HG03139 (cell line): Measurements from ENCODE around the gene MAD2L2.

Experiments used
- ATAC-seq: cut with Tn5 transposase; IDR thresholded peaks from one replicate; pipeline ENCODE4 v1.9.1; 2021; ENCODE audit not compliant: unreplicated experiment

MAD2L2 gene

DNA sequence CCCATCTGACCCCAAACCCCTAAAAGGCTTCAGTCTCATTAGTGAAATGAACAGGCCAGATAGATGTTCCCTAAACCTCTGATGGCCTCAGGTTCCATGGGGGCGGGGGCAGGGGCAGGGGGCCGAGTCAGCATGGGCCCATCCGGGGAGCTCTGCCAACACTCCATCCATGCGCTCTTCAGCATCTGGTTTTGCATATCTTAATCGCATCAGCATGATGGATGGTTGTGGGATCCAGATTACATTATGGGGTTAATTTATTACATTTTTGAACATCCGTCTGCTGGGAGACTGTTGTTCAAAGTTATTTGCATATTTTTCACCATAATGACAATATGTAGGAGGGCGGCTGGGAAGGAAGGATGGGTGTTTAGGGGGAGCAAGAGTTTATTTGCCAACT lies 3.1 kb upstream of the MAD2L2 start:
- ATAC-seq, result no peak

DNA sequence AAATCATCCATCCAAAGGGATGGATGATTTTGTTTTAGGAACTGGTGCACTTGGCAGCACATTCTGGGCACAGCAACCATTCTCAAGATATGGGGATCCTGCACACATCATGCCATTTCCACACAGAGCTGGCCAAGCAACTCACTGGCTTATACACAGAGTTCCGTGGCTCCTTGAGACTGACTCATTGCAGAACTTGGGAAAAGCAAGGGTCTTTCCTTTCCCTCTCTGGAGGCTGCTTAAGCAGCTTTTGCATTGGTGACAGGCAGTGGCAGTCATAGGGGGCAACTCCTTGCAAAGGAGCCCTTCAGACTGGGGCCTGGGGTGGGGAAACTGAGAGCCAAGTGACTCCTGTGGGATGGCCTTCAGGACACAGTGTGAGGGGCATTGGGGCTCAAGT lies 1.9 kb upstream of the MAD2L2 start:
- no peak for ATAC-seq

DNA sequence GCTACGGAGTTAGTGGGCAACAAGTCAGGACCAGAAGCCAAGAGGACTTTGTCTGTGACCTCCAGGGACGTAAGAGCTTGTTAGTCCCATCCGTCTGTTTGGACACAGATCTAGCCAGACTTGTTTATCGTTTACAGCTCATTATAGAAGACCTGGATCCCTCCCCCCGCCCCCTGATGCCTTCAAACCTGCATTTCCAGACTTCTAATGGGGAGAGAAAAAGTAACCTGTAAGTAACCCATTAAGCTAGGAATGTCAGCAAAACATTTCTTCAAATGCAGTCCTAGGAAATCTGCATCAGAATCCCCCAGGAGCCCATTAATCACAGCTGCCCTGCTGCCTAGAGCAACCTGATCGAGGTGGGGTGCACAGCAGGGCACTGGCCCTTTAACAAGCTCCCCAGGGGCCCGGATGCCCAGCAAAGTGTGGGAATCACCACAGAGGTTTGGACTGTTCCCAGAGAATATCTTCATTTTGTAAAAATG lies 1.4 kb upstream of the MAD2L2 start:
- ATAC-seq, result no peak

DNA sequence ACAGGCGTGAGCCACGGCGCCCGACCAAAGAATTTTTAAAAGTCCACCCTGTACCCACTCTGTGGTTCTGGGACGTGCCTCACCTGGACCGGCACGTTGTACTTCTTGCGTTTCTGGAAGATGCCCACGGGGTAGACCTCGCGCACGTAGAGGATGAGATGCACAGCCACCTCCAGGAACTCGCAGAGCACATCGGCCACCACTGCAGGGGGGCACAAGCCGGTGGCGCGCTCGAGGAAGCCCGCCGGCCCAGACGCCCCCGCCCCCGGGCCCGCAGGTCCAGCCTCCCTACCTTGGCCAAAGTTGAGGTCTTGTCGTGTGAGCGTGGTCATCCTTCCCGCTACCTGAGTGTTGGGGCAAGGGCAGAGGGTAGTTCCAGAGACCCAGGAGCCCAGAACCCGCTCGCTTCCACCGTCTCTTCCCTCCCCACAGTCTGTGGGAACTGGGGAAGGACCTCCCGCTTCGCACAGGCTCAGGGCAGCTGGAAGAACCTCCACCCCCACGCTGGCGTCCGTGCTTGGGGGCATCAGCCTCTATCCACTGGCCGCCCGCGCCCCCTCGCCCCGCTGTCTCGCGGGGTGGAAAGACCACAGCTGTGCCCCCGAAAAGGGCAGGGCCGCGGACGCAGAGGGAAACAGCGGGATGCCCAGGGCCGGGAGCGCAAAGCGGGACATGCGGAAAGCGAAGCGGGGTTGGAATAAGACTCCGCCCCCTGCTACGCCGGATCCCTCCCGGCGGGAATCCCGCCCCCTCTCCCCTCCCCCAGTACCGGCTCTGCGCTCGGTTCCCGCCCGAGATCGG lies 478 bp downstream of the MAD2L2 start:
- ATAC-seq, result peak; percentile 16

DNA sequence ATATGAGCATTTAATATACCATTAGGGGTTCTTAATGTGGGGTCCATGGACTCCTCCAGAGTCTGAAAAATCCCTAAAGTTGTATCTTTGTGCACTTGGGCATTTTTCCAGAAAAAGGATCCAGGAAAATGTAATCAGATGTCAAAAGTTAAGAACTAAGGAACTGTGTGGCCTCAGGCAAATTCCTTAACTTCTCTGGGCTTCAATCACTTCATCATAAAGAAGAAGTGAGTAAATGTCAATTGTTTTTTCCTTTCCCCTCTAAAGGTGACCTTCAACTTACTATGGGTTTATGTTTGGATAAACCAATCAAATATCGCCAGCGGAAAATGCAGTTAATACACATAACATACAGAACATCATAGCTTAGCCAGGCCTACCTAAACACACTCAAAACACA lies 2.5 kb downstream of the MAD2L2 start:
- no peak for ATAC-seq

DNA sequence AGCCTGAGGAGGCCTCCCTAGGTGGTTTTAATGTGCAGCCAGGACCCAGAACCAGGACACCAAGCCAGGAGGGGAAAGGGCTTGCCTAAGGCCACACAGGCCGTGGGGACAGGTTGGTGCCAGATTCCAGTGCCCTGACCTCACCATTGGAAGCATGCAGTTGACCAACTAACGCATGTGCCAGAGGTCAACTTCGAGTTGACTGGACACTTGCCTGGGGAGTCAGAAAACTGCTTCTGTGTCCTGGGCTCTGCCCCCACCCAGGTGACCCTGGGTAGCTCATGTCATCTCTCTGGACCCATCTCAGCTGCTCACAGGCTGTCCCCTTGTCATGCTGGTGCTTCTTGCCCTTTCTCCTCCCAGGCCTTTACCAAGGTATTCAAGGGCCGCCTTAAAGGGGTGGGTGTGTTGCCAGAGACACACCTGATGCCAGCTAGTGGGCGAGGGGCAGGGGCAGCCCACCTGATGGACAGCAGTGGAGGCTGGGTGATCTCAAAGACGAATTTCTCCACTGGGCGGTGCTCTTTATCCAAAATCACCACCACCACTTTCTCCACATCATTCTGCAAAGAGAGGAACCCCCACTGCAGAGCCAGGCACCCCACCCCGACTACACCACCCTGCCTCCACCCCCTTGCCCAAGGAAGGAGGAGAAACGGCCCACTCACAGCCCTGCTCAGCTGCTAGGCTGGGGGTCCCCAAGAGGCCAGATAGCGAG lies 4.4 kb downstream of the MAD2L2 start:
- ATAC-seq, result no peak

DNA sequence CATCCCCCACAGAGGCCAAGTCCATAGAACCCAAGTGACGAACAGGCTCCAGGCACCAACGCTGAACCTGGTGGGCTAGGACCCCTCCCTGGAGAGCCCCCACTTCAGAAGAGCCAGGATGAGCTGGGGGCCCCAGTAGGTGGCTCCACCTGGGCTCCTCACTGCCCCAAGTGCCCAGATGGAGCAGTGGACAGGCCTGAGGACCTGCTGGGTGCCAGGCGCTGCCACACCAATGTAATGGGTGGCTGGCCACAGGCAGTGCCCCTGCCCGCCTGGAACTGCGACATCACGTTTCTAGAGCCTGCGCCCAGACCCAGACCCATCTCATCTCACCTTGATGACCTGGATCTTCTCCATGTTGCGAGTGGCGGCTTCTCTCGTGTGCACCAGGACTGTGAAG lies 5.6 kb downstream of the MAD2L2 start:
- ATAC-seq, result no peak

DNA sequence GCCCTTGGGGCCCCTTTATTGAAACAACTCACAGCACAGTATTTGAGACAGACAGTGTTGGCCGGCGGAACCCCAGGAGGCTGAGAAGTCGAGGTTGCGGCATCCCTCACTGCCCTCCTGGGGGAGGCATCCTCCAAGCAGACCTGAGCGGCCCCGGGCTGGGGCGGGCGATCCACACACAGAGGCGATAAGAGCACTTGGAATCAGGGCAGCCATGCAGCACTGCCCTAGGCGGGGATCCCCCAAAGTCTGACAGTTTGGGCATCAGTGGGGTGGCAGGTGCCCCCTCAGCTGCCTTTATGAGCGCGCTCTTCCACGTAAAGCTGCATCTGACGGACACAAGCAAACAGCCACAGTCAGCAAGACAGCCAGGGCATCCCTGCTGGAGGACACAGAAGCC lies 6.5 kb downstream of the MAD2L2 start:
- ATAC-seq, result no peak

DNA sequence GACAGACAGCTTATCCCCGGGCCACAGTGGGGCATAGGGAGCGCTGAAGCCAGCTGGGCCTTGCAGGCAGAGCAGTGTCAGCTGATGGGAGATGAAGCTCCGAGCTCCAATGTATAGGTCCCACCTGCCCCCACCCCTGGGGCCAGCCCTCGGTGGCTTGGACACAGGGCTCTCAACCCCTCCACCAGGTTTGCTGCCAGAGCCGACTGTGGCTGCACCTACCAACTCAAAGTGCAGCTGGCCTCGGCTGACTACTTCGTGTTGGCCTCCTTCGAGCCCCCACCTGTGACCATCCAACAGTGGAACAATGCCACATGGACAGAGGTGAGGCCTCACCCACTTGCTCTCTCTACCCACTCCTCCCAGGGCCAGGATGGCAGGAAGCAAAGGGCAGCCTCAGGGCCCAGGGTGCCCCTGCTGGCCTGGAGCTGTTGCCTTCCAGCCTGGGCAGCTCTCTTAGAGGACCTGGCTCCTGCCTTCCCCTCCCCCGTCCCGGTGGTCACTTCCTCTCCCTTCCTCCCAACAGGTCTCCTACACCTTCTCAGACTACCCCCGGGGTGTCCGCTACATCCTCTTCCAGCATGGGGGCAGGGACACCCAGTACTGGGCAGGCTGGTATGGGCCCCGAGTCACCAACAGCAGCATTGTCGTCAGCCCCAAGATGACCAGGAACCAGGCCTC lies 7.7 kb downstream of the MAD2L2 start:
- no peak for ATAC-seq

DNA sequence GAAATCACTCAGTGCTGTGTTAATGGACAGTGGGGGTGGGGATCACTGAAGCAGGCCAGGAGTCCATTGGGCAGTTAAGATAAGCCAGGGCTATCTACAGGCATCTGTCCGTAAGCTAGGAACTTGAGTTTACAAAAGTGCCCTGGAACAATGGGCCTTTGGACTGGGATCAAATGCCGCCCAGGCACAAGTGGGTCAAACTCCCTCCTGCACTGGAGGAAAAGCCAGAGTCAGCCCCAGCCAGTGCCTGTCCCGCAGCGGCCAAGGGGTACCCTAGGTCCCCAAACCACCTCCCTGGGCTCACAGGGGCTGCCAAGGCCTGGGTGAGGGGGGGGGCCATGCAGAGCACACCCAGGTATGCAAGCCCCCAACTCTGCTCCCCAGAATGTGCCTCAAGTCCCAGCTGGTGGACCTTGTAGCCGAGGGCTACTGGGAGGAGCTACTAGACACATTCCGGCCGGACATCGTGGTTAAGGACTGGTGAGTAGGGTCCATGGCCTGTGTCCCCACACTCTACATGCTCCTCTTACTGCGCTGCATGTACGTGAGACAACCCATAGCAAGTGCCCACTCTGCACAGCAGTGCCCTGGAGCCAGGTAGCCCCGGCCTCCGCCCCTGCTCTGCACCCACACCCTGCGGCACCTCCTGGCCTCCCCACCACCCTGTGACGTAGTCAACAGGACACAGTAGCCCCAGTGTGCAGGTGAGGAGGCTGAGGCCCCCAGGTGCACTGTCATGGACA lies 9.2 kb downstream of the MAD2L2 start:
- no peak for ATAC-seq

- no peak for ATAC-seq
These were observed 9.8 kb downstream of the MAD2L2 start for GRCh38 chr1:11671205-11671543.

DNA sequence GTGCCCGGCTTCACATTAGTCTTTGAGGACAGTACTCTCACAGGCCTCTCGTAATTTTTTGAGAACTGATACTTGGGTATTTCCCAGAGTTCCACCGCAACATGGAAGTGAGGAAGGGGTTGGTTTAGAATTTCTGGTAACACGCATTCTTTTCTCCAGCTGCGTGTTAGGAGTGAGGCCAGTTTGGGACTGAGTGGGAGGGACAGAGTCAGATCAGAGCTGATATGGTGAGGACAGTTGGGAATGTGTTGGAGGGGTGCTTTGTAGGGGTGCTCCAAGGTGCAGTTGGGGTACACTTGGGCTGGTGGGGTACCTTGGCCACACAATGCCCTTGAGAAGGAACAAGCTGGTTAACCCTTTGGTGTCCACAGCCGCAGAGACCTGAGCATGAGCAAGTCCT lies 10.2 kb downstream of the MAD2L2 start:
- no peak for ATAC-seq

- no peak for ATAC-seq
These were observed 12.4 kb downstream of the MAD2L2 start for GRCh38 chr1:11668516-11668915.

DNA sequence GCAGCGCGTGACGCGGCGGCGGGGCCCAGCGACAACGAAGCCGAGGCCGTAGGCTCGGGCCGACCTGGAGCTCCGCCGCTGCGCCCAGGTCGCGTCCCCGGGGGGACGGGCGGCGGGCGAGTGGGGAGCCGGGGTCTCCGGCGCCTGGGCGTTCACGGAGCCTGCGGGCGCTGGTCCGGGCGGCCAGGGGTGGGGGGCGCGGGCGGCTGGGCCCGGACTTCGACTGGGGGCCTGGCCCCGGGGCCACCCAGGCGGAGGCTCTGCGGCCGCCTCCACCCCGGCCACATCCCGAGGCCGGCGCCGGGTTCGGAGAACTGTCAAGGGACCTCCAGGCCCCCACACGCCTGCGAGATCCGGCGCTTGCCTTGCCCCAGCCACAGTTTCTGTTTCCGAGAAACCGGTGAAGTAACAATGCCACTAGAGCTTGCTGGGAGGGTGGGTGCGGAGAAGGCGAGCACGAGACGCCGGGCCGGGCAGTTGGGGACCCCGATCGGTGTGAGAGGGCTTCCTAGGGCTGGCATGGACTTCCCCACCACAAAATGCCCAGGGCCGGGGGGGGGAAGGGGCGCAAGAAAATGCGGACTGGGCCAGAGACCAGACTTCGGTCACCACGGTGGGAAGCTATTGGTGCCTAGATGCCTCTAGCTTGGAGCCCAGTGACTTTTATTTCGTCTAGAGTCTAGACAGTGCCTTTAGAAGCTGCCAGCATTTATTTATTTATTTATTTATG lies 16.4 kb downstream of the MAD2L2 start:
- ATAC-seq, result peak; percentile 44

DNA sequence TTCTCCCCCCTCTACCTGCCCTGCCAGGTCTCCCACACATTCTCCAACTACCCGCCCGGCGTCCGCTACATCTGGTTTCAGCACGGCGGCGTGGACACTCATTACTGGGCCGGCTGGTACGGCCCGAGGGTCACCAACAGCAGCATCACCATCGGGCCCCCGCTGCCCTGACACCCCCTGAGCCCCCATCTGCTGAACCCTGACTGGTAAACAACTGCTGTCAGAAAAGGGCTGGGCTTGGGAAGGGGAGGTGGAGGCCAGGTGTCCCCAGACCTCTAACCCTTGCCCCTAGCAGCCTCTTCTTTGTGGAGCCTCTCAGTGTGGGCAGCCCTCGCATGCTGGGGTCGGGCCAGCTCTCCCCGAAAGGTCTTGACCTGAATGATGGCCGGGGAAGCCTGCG lies 19.8 kb downstream of the MAD2L2 start:
- ATAC-seq, result no peak

- ATAC-seq, result no peak
These were observed 21.2 kb downstream of the MAD2L2 start for GRCh38 chr1:11659748-11660147.

- no peak for ATAC-seq
These were observed 22.4 kb downstream of the MAD2L2 start for GRCh38 chr1:11658542-11658941.

DNA sequence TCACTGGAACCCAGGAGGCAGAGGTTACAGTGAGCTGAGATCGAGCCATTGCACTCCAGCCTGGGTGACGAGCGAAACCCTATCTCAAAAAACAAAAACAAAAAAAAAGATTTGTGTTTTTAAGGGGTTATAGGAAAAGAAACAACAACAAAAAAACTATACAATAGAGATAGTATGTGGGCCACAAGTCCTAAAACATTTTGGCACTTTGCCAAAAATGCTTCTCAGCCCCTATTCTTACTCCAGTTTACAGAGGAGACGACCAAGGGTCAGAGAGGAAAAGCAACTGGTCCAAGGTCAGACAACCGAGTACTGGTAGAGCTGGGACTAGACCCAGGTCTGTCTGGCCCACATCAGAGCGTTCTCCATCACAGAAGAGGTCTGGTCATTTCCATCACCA lies 23.3 kb downstream of the MAD2L2 start:
- ATAC-seq, result no peak

GRCh38 chr1:11654939-11655808 lies 25.8 kb downstream of the MAD2L2 start:
- no peak for ATAC-seq
